CD4-positive, alpha-beta T cell treated with Interleukin-12 subunit alpha and Interleukin-12 subunit beta, for 1 hour (primary cell): ENCODE results near the gene SAPCD2.
"Not testable (repeated sequence)": the region's sequence is repeated elsewhere in the genome, so short reads cannot be mapped to it uniquely, and the experiment has no call there.

Experiments used
- DNase-seq: peaks from one replicate; pipeline ENCODE4 v3.0.0-alpha.2; 2020

SAPCD2 gene, protein sequence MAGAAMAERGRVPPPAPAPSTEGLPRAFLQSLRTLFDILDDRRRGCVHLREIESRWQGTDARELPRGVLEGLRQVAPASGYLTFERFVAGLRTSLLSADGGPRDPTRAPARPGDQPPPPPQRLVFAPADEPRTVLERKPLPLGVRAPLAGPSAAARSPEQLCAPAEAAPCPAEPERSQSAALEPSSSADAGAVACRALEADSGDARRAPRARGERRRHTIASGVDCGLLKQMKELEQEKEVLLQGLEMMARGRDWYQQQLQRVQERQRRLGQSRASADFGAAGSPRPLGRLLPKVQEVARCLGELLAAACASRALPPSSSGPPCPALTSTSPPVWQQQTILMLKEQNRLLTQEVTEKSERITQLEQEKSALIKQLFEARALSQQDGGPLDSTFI

DNA sequence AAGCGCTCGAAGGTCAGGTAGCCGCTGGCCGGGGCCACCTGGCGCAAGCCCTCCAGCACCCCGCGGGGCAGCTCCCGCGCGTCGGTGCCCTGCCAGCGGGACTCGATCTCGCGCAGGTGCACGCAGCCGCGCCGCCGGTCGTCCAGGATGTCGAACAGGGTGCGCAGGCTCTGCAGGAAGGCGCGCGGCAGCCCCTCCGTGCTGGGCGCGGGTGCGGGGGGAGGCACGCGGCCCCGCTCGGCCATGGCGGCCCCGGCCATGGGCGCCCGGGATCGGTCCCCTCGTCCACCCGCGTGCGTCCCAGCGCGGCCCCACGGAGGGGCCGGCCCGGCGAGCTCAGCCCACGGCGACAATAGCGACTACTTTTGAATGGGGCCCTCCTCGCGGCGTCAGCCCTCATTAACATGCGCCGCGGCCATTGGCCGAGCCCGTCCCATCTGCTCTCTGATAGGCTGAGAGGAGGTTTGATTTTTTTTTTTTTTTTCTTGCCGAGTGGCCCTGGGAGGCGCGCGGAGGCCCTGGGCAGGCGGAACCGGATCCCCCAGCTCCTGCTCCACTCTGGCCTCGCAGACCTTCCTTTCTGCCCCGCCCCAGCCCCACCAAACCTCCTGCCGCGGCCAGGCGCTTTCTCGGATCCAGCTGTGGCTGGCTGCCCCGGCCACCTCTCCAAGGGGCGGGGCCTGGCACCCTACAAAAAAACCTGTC, at the start of gene SAPCD2:
Gene SAPCD2, minus strand, starts transcription at position 357 of the 705 bp plus-strand sequence. Its CDS starts 97 bp downstream, at position 260.
- DNase-seq = peak; percentile 86

DNA sequence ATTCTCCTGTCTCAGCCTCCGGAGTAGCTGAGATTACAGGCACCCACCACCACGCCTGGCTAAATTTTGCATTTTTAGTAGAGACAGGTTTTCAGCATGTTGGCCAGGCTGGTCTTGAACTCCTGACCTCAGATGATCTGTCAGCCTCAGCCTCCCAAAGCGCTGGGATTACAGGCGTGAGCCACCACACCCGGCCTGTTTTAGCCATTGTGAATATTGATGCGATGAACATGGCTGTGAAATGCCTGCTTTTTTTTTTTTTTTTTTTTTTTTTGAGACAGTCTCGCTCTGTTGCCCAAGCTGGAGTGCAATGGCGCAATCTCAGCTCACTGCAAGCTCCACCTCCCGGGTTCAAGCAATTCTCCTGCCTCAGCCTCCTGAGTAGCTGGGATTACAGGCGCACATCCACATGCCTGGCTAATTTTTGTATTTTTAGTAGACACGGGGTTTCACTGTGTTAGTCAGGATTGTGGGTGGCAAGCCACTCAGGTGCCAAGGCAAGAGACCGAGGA, 47.8 kb upstream of the SAPCD2 start:
- DNase-seq = not testable (repeated sequence)

DNA sequence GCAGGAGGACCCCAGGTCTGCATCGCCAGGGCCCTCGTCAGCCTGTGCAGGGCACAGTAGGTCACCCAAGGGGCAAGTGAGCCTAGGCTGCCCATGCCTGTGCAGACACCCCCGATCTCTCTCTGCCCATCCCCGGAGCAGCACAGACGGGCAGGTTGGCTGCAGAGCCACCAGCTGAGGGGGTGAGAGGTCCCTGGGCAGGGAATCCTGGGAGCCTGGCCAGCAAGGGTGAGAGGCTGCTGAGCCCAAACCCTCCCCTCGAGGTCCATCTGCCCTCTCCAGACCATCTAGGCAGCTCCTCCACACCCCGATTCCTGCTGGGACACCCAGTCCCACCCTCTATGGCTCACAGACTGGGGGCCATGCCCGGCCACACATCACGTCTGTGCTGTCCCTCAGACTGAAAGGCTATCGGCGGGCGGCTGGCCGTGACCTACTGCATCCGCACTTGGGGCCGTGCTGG, 46.9 kb upstream of the SAPCD2 start:
- DNase-seq = no peak

DNA sequence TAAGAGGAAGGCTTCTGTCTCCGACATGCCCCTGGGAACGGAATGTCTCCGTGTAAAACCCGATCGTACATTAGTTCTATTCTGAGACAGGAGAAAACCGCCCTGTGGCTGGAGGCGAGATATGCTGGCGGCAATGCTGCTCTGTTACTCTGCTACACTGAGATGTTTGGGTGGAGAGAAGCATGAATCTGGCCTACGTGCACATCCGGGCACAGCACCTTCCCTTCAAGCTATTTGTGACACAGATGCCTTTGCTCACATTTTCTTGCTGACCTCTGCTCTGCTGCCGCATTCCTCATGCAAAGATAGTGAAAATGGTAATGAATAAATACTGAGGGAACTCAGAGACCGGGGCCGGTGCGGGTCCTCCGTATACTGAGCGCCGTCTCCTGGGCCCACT, 46.4 kb upstream of the SAPCD2 start:
- no peak for DNase-seq

DNA sequence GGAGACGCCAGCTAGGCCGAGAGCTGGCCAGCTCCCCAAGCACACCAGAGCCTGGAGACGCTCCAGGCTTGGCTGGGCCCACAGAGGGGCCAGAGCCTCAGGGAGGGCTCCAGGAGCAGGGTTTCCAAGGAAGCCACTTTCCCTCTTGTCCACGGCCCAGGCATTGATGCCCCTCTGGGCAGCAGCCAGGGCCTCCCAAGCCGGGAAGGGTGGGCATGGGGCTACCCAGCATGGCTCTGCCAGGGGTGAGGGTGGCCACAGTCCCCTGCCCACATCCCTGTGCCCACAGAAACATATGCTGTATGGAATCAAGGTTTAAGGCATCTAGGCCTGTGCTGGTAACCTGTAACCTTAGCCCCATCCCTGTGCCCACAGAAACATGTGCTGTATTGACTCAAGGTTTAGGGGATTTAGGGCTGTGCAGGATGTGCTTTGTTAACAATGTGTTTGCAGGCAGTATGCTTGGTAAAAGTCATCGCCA, 45.7 kb upstream of the SAPCD2 start:
- no peak for DNase-seq

DNA sequence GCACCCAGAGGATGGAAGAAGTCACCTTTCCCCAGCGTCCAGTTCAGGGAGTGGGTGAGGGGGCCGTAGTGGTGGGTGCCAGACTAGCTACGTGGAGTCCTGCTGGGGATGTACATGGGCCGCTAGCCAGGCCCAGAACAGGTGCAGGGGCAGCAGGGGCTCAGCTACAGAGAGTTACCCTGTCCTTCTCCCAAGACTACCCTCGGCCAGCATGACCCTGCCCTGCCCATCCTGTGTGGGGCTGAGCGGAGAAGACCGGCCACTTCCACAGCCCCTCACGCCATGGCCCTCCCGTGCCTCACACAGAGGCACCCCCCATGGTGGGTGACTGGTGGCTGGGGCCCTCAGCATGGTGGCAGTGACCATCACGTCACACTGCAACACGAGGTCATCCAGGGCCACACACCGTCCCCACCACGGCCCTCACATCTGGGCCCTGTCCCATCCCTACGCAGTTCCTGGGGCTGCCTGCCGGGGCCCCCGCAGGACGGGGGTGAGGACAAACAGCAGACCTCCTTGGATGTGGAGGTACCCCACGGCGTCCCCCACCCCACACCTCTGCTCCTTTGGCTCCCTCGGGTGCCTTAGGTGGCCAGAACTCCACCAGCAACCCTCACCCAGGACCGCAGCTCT, 45.2 kb upstream of the SAPCD2 start:
- DNase-seq = no peak

DNA sequence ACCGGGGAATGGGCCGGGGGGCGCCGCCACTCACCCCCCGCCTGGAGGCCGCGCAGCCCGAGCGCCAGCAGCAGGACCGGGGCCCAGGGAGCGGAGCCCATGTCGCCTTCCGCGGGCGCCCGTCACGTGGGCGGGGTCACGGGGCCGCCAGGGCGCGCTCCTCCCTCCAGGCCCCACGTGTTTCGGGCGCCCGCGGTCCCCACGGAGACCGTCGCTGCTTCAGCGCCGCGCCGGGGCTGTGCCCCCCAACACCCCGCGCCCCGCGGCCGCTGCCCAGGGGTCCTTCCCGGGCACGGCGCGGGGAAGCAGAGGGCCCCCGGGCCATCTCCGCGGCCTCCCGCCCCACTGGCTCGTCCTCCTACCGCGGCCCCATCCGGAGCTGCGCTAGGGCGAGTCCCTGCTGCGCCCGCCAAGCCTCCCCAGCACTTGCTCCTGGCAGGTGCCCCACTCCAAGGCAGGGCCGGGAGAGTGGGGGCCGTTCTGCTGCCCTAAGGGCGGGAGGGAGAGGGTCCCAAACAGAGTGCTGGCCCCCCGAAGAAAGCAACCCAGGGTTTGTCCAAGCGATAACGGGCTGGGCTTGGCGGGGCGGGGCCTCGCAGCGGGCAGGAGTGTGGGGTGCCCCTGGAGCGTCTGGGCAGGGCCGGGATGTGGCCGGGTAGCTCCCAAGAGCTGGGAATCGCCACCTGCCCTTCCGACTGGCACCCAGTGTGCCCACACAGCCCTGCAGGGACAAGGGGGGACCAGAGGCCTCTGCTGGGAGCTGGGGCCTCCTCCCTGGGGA, 44.4 kb upstream of the SAPCD2 start, which contains the start of gene DPP7:
Gene DPP7, minus strand, starts transcription at position 121 of the 781 bp plus-strand sequence. Its CDS starts 20 bp downstream, at position 101.
- DNase-seq = peak; percentile 83

DNA sequence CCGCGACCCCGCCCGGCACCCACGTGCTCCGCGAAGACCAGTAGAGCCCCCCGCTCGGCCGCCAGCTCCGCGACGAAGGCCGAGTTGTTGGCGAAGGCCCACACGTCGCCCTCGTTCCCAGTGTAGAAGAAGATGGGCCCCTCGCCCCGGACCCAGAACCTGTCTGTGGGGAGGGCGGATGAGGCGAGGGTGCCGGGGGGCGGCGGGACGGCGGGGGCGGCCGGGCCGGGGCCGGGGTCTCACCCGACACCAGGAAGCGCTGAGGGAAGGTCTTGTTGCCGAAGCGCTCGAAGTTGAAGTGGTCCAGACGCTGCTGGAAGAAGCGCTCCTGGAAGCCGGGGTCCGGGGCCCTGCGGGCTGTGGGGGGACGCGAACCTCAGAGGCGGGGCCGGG, 43.9 kb upstream of the SAPCD2 start:
- no peak for DNase-seq

DNA sequence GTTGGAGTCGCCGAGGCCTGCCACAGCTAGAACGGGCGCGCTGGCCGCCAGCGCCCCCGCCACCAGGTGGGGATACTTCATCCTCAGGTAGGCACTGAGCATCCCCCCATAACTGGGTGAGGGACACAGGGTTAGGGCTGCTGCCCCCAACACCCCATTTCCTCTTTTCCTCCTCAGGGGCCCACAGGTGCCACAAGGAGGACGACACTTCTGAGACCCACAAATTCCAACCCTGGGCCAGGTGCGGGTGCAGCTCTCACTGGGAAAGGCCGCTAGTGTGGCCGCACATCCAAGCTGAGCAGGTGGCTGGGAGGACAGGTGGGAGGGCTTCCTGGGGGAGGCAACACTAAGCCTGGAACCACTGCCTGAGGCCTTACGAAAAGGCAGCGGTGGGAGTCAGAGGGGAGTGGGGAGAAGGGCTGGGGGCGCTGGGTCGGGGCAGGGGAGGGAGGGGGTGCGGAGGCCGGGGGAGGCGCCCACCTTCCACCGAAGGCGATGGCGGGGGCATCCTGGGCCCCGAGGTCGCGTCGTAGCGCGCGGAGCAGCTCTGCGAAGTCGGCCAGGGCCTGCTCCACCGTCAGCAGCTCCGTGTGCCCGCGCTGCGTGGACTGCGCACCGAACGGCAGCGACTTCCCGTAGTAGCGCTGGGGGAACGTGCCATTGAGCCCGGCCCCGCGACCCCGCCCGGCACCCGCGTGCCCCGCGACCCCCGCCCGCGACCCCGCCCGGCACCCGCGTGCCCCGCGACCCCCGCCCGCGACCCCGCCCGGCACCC, 43.2 kb upstream of the SAPCD2 start:
- DNase-seq = peak; percentile 31

DNA sequence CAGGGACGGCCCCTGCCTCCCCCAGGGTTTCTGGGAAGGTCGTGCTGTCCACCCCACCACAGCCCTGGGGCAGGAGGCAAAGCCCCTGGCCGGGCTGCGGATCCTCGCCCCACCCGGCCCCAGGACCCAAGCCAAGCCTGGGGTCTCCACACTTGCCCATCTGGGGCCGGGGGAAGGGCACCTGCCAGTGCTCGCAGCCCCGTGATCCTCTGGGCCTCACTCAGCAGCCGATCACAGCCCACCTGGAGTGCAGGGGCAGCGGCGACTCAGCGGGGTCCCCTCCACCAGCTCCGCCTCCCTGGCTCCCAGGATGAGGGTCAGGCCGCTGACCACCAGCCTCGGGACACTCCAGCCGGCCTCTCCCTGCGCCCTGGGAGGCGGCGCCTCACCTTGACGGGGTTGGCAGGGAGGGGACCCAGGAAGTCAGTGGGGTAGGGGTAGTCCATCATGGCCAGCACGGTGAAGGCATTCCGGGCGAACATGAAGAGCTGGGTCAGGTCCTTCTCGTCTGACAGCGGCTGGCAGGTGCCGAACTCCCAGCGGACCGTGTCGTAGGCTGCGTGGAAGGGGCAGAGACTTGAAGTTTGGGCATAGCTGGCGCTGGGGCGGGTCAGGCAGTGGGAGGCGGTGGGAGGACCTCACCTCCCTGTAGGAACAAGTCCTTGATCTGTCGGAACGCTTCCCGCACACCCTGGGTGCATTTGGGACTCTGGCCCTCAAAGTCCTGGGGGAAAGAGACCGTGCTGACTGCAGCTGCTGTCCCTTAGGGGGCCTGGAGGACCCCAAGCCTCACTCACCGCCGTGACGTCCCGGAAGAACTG, 42.4 kb upstream of the SAPCD2 start:
- DNase-seq = no peak

DNA sequence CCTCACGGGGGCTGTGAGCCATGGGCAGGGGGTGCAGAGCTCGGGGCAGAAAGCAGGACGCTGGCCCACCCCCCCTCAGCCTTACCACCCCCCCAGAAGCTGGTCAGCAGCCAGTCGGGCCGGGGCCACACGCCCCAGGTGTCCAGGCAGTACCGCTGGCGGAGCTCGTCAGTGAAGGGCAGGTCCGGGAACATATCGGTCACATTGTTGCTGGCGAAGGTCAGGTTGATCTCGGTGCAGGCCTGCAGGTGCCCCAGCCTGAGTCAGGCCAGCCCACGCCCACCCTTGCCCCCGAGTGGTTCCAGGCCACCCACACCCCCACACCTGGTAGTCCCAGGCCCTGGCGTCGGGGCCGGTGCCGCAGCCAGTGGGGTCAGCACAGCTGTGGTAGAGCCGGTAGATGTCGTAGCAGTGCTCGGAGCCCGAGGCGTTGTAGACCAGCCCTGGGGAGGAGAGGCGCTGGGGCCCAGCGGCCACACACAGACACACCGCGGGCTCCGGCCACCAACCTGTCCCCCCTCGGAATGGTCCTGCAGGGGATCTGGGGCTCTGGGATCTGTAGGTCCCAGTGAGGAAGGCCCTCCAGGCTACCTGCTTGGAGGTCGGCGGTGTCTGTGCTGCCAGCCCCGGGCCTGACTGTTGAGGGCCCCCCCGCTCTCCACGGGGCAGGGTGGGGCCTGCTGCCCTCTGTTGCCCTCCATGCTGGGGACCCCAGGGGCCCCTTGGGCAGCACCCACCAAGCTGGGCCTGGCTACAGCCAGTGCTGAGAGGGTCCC, 41.6 kb upstream of the SAPCD2 start:
- no peak for DNase-seq

DNA sequence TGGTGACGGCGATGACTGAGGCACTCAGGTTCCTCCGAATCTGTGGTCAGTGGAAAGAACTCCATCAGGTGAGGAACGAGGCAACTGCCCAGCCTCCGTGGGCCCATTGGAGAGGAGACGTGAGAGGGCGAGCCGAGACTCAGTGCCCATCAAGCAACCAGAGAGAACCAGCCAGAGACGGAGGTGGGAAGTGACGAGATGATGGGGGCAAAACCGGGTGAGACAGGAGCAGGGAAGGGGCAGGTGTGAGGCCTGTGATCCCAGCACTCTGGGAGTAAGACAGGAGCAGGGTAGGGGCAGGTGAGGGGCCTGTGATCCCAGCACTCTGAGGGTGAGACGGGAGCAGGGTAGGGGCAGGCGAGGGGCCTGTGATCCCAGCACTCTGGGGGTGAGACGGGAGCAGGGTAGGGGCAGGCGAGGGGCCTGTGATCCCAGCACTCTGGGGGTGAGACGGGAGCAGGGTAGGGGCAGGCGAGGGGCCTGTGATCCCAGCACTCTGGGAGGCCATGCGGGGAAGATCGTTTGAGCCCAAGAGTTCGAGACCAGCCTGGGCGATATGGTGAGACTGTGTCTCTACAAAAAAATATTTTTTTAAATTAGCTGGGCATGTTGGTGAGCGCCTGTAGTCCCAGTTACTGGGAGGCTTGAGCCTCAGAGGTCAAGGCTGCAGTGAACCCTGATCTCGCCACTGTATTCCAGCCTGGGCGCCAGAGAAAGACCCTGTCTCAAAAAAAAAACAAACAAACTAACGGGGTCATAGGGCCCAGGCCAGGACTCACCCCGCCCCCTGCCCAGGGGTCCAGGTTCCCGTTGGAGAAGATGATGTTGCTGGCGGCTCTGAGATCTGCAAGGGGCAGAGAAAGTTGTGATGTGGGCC, 40.8 kb upstream of the SAPCD2 start:
- no peak for DNase-seq

DNA sequence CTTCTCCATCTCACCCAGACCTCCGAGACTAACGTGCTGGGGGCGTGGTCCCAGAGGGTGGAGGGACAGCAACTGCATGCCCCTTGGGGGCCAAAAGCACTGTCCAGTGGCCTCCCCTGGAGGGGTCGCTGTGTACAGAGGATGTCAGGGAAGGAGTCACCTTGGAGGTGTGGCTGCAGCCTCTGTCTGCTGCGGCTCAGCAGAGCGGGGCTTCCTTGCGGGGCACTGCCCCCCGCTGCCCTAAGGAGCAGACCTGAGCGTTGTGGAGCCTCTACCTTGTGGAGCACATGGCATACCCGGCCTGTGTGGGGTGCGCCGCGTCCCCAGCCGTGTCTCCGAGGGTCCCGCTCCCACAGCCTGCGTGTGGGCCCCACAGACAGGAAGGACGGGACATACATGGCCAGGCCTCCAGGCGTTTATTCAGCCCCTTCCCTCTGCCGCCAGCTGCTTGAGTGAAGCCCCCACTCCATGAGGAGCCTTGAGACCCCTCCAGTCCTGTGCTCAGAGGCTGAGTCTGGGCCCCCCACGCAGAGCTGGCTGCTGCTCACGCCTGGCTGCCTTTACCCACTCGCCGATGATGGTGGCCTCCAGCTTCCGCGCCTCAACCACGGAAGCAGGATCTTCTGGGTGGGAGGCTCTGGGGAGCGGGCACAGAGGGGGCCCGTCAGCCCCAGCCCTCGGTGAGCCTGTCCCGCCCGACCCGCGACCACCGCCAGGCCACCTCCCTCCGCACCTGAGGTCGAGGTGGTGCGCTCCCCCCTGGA, 40.0 kb upstream of the SAPCD2 start:
- DNase-seq = no peak

DNA sequence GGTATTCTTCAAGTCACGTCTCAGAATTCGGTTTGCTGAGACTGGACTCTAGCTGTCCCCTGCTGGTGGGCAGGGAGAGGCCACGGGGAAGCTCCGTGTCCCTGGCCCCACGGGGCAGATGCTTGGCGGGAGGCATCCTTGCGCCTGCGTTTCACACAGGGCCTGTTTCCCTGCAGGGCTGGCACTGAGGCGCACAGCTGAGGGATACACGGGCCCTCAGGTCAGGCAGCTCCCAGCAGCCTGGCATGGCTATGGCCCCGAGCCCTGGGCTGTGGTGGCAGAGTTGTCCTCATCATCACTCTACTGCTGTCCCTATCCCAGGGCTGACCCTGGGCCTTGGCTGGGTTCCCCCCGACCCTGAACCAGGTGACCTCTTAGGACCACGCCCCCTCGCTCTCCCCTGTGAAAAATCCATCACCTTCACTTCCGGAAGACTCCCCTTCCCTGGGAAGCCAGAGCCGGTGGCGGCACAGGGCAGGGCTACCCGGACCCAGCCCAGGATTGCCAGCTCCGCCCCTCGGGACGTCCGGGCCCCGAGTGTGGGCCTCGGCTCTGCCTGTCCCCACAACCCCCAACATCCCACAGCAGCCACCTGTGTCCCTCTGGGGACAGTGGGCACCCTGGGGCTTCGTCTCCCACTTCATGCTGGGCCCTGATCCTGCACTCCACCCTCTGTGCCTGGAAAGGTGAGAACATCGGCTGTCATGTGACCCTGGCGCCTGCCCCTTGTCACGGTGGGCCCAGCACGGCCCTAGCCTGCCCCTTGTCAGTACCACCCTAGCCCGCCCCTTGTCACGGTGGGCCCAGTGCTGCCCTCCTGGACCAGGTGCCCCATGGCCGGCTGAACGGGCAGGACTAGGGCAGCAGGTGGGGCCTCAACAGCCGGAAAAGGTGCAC, 39.1 kb upstream of the SAPCD2 start:
- no peak for DNase-seq

DNA sequence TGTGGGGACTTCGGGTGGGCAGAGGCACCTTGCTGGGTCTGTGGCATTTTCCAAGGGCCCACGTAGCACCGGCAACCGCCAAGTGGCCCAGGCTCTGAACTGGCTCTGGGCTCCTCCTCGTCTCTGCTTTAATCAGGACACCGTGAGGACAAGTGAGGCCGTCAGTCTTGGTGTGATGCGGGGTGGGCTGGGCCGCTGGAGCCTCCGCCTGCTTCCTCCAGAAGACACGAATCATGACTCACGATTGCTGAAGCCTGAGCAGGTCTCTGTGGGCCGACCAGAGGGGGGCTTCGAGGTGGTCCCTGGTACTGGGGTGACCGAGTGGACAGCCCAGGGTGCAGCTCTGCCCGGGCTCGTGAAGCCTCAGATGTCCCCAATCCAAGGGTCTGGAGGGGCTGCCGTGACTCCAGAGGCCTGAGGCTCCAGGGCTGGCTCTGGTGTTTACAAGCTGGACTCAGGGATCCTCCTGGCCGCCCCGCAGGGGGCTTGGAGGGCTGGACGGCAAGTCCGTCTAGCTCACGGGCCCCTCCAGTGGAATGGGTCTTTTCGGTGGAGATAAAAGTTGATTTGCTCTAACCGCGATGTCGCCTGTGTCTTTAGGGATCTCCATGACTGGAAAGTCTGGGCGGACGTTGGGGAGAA, 38.4 kb upstream of the SAPCD2 start:
- DNase-seq = no peak

DNA sequence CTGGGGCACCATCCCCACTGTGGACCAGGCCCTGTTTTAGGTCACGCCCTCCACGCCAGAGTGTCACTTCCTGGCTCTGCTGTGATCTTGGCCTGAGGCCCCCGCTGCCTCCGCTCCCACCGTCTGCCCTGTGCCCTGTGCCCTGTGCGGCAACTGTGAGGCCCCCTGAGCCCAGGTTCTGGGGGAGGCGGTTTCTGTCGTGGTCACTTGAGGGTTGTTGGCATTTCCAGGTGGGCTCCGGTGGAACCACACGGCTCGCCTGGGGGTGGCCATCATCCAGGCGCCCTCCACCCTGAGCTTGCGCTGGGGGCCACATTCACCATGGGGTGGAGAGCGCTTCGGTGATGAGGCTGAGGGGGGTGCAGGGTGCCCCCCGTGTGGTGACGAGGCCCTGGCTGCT, 37.6 kb upstream of the SAPCD2 start:
- no peak for DNase-seq
